DND-41 (cell line): Measurements from ENCODE around the gene PCDHB4.
"Not testable (repeated sequence)": the region's sequence is repeated elsewhere in the genome, so short reads cannot be mapped to it uniquely, and the experiment has no call there.

ENCODE experiments used
- CTCF ChIP-seq: IDR thresholded peaks from 2 replicates; pipeline ENCODE4 v1.5.1; 2012; ENCODE audit warnings: borderline replicate concordance, low read length, moderate library complexity, mild to moderate bottlenecking; ENCODE audit not compliant: poor library complexity, severe bottlenecking; ENCODE audit errors: extremely low read depth
- EZH2 ChIP-seq: IDR thresholded peaks from 3 replicates; pipeline ENCODE4 v1.6.1; 2012; ENCODE audit warnings: borderline replicate concordance, low read depth, mild to moderate bottlenecking, moderate library complexity, low read length, inconsistent platforms; ENCODE audit not compliant: severe bottlenecking

GRCh38 chr5:141152096-141152495 is 30.5 kb downstream of the PCDHB4 start:
- not testable (repeated sequence) for TF ChIP-seq CTCF, EZH2
